LNCAP (cell line): Measurements from ENCODE around the gene LINC00237.

Source experiments
- TF ChIP-seq, protein P1 (sequence below): fragments of 450-650 bp; IDR thresholded peaks from 2 replicates; pipeline ENCODE4 v1.5.1; 2017; ENCODE audit warnings: mild to moderate bottlenecking

LINC00237 gene

DNA sequence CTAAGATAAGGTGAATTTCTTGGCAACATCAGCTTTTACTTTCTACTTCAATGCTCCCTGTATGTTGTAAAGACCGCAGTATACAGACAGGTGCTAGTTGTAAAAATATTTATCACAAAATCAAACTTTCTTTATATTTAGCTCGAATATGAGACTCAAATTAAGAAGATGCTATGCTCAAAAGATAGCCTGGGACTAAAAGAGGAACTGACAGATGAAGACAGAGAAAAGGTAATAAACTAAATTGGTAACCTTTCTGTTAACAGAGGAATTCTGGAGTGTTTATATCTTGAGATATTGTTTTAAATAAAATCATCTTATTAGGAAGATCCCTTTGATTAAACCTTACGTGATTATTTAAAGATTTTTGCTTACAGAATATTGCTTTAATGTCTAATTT is 39.3 kb upstream of the LINC00237 start:
- TF ChIP-seq, protein P1, sequence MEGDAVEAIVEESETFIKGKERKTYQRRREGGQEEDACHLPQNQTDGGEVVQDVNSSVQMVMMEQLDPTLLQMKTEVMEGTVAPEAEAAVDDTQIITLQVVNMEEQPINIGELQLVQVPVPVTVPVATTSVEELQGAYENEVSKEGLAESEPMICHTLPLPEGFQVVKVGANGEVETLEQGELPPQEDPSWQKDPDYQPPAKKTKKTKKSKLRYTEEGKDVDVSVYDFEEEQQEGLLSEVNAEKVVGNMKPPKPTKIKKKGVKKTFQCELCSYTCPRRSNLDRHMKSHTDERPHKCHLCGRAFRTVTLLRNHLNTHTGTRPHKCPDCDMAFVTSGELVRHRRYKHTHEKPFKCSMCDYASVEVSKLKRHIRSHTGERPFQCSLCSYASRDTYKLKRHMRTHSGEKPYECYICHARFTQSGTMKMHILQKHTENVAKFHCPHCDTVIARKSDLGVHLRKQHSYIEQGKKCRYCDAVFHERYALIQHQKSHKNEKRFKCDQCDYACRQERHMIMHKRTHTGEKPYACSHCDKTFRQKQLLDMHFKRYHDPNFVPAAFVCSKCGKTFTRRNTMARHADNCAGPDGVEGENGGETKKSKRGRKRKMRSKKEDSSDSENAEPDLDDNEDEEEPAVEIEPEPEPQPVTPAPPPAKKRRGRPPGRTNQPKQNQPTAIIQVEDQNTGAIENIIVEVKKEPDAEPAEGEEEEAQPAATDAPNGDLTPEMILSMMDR: no peak

DNA sequence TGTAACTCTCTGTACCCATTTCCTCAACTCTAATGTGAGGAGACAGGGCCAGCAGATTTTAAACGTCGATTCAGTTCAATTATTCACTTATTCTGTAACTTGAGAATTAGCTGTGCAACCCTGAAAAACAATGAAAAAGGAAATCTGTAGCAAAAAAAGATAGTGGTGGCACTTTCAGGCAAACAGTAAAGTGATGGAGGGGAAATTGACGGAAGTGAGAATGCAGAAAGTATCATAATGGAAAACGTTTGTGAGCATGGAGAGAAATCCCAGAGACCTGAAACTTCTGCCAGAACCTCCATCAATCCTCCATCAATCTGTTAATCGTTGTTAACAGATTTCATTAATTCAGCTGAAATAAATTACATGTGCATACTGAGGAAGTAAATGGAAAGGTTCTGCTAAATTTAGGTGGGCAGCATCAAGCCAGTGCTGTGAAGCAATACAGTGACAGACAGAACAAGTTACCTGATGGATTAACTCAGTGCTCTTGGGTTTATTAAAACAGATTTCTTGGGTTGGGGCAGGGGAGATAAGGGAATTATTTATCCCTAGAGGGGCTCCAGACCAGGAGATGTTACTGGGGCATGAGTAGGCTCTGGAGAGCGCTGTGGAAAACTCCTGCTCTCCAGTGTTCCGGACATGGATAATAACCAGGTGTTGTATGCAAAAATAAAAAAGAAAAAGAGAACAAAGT is 37.2 kb upstream of the LINC00237 start:
- TF ChIP-seq, protein P1: no peak

DNA sequence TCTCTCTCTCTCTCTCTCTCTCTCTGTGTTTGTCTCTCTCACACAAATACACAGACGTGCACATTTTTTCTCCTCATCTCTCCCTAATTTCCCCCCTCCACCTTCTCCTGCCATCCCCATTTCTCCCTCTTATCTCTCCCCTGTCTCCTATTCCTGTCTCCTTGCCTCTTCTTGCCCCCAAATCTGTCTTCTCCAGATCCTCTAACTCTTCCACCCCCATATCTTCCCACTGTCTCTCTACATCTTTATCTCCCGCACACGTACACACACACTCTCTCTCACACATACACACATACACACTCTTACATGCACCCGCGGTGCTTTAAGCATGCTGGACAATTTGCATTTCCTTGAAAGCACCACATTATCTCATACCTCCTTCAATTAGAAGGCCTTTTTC is 35.7 kb upstream of the LINC00237 start:
- TF ChIP-seq, protein P1: no peak

DNA sequence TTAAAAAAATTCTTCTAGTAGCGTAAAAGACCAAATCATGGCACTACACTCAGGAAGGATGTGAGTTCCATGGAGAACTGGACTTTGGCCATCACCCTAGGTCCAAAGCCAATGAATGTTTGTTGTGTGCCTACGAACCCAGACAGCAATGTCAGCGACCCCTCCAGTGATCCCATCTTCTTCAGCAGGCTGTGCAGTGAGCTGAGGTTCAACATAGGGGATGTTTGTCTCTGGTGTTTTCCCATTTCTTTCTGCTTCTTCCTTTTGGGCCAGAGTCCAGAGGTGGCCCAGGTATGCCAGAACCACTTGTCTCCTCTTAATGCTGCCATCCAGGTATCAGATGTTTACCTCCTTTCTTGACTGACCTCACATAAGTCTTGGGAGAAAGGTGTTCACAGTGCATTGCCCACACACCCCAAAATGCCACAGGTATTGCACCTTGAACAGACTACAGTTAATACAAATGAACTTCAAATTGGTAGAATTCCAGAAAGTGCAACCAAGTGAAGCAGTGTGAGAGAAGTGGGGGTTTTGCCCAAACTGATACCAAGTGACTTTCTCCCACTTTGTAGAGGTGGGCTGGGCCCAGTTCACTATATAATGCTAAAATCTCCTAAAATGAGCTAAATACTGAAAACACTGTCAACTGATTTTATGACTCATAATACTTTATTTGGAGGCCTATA is 33.9 kb upstream of the LINC00237 start:
- TF ChIP-seq, protein P1: no peak

DNA sequence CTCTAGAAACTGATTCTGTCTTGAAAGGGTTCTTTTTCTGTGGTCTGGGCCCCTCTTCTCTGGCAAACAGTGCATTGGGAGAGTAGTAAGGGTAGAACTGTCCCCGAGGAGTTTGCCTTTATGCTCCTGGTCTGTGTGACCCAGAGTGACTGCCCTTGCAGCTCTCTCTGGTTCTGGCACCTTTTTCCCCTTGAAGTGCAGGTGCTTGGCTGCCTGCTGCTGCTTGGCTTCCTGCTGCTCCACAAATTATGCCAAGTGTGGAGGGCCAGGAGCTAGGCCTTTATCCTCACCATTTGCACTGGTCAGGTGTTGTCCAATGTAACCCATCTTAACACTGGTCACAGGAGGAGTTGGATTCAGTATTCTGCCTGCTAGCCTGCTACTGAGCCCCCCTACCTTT is 30.9 kb upstream of the LINC00237 start:
- TF ChIP-seq, protein P1: no peak

DNA sequence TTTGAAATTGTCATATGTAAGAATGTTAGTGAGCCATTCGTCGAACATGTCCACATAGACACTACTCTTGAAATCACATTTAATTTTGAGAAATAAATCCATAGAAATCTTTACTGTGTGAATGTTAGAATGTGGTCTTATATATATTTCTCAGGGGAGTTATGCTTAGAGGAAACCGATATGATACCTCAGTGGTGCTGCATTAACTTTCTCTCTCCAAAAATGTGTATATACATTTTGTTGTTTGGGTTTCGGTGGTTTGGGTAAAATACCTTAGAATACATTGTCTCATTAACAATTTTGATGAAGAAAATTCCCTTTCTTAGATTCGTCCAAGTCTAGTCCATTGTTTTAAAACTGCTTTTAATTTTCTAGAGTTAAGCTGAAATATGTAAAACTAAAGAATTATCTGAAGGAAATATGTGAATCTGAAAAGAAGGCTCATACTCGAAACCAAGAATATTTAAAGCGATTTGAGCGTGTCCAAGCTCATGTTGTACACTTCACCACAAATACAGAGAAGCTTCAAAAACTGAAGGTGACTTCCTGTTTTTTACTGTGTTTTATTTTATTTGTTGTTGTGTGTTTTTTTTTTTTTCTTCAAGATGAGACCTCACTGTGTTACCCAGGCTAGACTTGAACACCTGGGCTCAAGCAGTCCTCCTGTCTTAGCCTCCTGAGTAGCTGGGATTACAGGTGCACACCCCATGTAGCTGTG is 30.0 kb upstream of the LINC00237 start:
- TF ChIP-seq, protein P1: no peak

DNA sequence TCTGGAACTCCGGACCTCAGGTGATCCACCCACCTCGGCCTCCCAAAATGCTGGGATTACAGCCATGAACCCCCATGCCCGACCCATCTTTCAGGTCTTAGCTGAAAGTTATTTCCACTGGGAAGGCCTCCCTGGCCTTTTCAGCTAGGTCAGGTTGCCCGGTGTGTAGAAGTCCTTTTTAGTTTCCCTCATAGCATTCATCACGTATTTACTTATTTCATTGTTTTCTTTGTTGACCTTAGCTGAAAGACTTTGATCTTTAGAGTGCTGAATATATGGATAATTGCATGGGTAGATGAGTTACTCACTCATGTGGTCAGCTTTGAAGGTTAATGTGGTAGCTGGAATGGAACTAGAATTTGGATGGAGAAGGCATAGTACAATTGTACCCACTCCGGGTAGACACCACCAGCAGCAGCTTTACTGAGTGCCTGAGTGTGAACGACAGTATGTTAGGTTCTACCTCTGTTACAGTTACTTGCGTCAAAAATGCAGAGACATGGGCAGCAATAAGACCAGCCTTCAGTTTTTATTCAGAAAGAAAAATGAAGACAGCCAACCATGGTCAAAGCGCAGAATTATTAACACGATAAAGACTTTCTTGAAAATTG is 28.8 kb upstream of the LINC00237 start:
- TF ChIP-seq, protein P1: no peak
